GM19467 (cell line): ENCODE results near the gene GATA5.
"Not testable (repeated sequence)": the region's sequence is repeated elsewhere in the genome, so short reads cannot be mapped to it uniquely, and the experiment has no call there.

Source experiments
- ATAC-seq: cut with Tn5 transposase; IDR thresholded peaks from one replicate; pipeline ENCODE4 v1.9.1; 2021; ENCODE audit warnings: mild to moderate bottlenecking, moderate library complexity; ENCODE audit not compliant: unreplicated experiment

Gene GATA5

GRCh38 chr20:62433658-62434497 is 41.9 kb downstream of the GATA5 start:
- no peak for ATAC-seq

- ATAC-seq: no peak
These were observed 44.8 kb downstream of the GATA5 start for GRCh38 chr20:62430866-62431447.

GRCh38 chr20:62430311-62430853 is 45.4 kb downstream of the GATA5 start:
- ATAC-seq: no peak

- no peak for ATAC-seq
These were observed 46.1 kb downstream of the GATA5 start for GRCh38 chr20:62429455-62430310.

GRCh38 chr20:62428396-62429295 is 47.1 kb downstream of the GATA5 start:
- ATAC-seq: no peak

GRCh38 chr20:62428002-62428372 is 47.8 kb downstream of the GATA5 start:
- ATAC-seq: no peak

GRCh38 chr20:62427172-62428001 is 48.4 kb downstream of the GATA5 start, which contains the start of gene RBBP8NL:
RBBP8NL (minus strand) TSS chr20:62427539; CDS start chr20:62419647, 7,892 bp downstream.
- ATAC-seq: no peak

GRCh38 chr20:62426699-62427131 is 49.1 kb downstream of the GATA5 start:
- no peak for ATAC-seq

GRCh38 chr20:62426059-62426348 is 49.8 kb downstream of the GATA5 start:
- not testable (repeated sequence) for ATAC-seq

- ATAC-seq: no peak
These were observed 50.3 kb downstream of the GATA5 start for GRCh38 chr20:62425281-62426058.

- no peak for ATAC-seq
These were observed 51.3 kb downstream of the GATA5 start for GRCh38 chr20:62424249-62425107.

- no peak for ATAC-seq
These were observed 52.5 kb downstream of the GATA5 start for GRCh38 chr20:62423326-62423706.

- no peak for ATAC-seq
These were observed 53.0 kb downstream of the GATA5 start for GRCh38 chr20:62422636-62423325.

- no peak for ATAC-seq
These were observed 54.1 kb downstream of the GATA5 start for GRCh38 chr20:62421716-62421990.

- ATAC-seq: no peak
These were observed 54.7 kb downstream of the GATA5 start for GRCh38 chr20:62420846-62421715.

- ATAC-seq: no peak
These were observed 56.0 kb downstream of the GATA5 start for GRCh38 chr20:62419759-62420158.
